Mesendoderm (in vitro differentiated cells): ENCODE data around the gene TMEM256.

ENCODE experiments used
- DNase-seq: peaks from one replicate; pipeline ENCODE4 v3.0.0; 2013
- H2AK5ac ChIP-seq: 2 replicates; pipeline ENCODE4 v1.6.1; 2013; ENCODE audit warnings: low read length, inconsistent platforms
- H2BK120ac ChIP-seq: 2 replicates; pipeline ENCODE4 v1.6.1; 2013; ENCODE audit warnings: low read depth, mild to moderate bottlenecking, low read length, moderate library complexity, mixed read lengths
- H2BK15ac ChIP-seq: replicated peaks from 2 replicates; pipeline ENCODE4 v1.6.1; 2013; ENCODE audit warnings: low read depth, mild to moderate bottlenecking, moderate library complexity
- H2BK5ac ChIP-seq: 2 replicates; pipeline ENCODE4 v1.6.1; 2013; ENCODE audit warnings: low read length, inconsistent platforms
- H3K18ac ChIP-seq: 2 replicates; pipeline ENCODE4 v1.6.1; 2013; ENCODE audit warnings: mild to moderate bottlenecking, low read length, mixed read lengths
- H3K23ac ChIP-seq: one replicate; pipeline ENCODE4 v1.6.1; 2013; ENCODE audit warnings: low read length
- H3K27ac ChIP-seq: 2 replicates; pipeline ENCODE4 v1.5.1; 2013; ENCODE audit warnings: low read depth, mild to moderate bottlenecking, inconsistent platforms, low read length, moderate library complexity
- H3K27me3 ChIP-seq: 2 replicates; pipeline ENCODE4 v1.6.1; 2013; ENCODE audit warnings: low read length, control low read depth, mild to moderate bottlenecking, inconsistent platforms; ENCODE audit not compliant: insufficient read depth, poor library complexity
- H3K36me3 ChIP-seq: 2 replicates; pipeline ENCODE4 v1.6.1; 2013; ENCODE audit warnings: low read length, inconsistent platforms; ENCODE audit not compliant: control insufficient read depth, insufficient read depth
- H3K4ac ChIP-seq: one replicate; pipeline ENCODE4 v1.6.1; 2013; ENCODE audit warnings: low read depth, mild to moderate bottlenecking, low read length, moderate library complexity
- H3K4me1 ChIP-seq: 2 replicates; pipeline ENCODE4 v1.6.1; 2013; ENCODE audit warnings: low read depth, low read length, inconsistent platforms; ENCODE audit not compliant: control insufficient read depth
- H3K4me2 ChIP-seq: 2 replicates; pipeline ENCODE4 v1.6.1; 2013; ENCODE audit warnings: low read length
- H3K4me3 ChIP-seq: 2 replicates; pipeline ENCODE4 v1.5.1; 2013; ENCODE audit warnings: mild to moderate bottlenecking, low read length
- H3K56ac ChIP-seq: one replicate; pipeline ENCODE4 v1.6.1; 2013; ENCODE audit warnings: low read length
- H3K79me1 ChIP-seq: 2 replicates; pipeline ENCODE4 v1.6.1; 2013; ENCODE audit warnings: low read length, inconsistent platforms
- H3K79me2 ChIP-seq: 2 replicates; pipeline ENCODE4 v1.6.1; 2013; ENCODE audit warnings: mild to moderate bottlenecking, low read length; ENCODE audit not compliant: control insufficient read depth, insufficient read depth
- H3K9ac ChIP-seq: 2 replicates; pipeline ENCODE4 v1.6.1; 2013; ENCODE audit warnings: low read length, inconsistent platforms
- H4K5ac ChIP-seq: one replicate; pipeline ENCODE4 v1.6.1; 2013; ENCODE audit warnings: low read length
- H4K8ac ChIP-seq: one replicate; pipeline ENCODE4 v1.6.1; 2013; ENCODE audit warnings: low read depth, mild to moderate bottlenecking, control low read depth, low read length, moderate library complexity
- WGBS: extraction: QIAGEN DNeasy Blood & Tissue Kit; methylation state at CpG from one replicate; pipeline ENCODE4 v1.1.7; 2013; ENCODE audit warnings: low lambda C conversion rate, missing lambda C conversion rate; ENCODE audit not compliant: insufficient coverage; ENCODE audit errors: extremely low coverage; 5-methylcytosine and 5-hydroxymethylcytosine counted together

Gene TMEM256

DNA sequence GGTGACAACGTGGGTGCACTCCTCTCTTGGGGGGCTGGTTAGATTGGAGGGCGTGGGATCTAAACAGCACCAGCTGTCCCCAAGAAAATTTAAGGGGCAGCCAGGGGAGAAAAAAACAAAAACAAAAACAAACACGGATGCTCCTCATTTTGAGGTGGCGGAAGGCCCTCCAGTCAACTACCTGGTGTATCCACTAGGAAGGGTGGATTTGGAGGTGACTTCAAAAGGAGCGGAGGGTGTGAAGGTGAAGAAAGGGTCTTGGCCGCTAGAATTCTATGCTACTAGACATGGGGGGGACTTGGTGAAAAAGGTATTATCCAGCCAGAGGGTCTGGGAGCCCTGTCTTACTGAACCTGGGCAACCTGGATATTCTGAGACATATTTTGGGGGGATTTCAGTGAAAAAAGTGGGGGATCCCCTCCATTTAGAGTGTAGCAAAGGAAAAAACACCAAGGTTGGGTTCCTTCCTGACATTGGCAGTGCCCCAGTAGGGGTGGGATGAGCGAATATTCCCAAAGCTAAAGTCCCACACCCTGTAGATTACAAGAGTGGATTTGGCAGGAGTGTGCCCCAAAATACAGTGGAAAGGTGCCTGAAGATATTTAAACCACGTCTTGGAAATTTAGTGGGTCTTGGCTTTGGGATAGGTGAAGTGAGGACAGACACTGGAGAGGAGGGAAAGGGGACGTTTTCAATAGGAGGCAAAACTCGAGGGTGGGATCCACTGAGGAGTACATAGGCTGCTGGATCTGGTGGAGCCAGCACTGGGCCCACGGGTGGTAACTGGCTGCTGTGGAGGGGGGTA lies 35.0 kb upstream of the TMEM256 start:
- Histone ChIP-seq H3K36me3 (no peaks in the 10 kb centered on the region), H3K27ac (no peak overlapping the region), H2BK5ac (no peak overlapping the region), H3K4me2 (peak overlapping the region; percentile 73), H3K79me1 (no peaks in the 10 kb centered on the region), H3K27me3 (peaks cover 9% of the 10 kb centered on the region), H3K9ac (peak overlapping the region; percentile 81), H3K18ac (no peak overlapping the region), H3K4ac (no peak overlapping the region), H3K79me2 (no peaks in the 10 kb centered on the region), H3K4me3 (peak overlapping the region; percentile 37), H3K4me1 (peaks cover 5% of the 10 kb centered on the region), H3K23ac (peak overlapping the region; percentile 91), H4K5ac (no peak overlapping the region), H4K8ac (no peak overlapping the region), H3K56ac (peak overlapping the region; percentile 90), H2AK5ac (no peak overlapping the region), H2BK15ac (no peak overlapping the region), H2BK120ac (no peak overlapping the region)
- no peak for DNase-seq
- no CpG with 5 or more reads among the region's 11 CpGs for WGBS

DNA sequence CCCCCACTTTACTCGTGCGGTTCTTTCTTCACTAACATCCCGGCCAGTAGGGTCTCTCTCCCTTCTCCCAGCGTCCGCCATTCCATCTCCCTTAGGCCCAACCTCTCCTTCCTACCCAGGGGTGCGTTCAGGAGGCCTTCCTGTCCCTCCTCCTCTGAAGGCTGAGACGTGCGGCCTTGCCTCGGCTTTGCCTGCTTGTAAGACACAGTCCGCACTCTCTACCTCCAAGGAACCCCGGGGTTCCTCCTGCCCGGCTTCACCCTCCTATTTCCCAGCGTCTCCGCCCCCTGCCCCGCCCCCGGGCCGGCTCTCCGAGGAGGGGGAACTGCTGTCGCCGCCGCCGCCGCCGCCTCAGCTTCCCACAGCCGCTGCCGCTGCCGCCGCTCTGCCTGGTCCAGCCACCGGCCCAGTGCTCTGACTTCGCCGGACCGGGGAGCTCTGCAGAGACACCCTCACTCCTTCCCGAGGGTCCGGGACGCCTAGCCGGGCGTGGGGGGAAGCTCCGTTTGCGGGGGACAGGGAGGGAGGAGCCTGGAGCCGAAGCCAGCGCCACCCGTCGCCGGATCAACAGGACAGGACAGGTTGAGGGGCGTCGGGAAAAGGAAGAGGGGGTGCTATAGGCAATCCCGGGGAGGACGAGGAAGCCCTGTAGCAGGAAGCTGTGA lies 34.2 kb upstream of the TMEM256 start:
- peak overlapping the region; percentile 39 for H3K4me3 ChIP-seq
- no peaks in the 10 kb centered on the region for H3K79me1 ChIP-seq
- peak overlapping the region; percentile 91 for H3K23ac ChIP-seq
- H3K4me2 ChIP-seq: peak overlapping the region; percentile 88
- H3K4me1 ChIP-seq: peaks cover 5% of the 10 kb centered on the region
- no peak overlapping the region for H4K5ac ChIP-seq
- H2BK15ac ChIP-seq: no peak overlapping the region
- H3K9ac ChIP-seq: peak overlapping the region; percentile 81
- no peak overlapping the region for H2BK5ac ChIP-seq
- H3K56ac ChIP-seq: peak overlapping the region; percentile 90
- no peak overlapping the region for H2AK5ac ChIP-seq
- DNase-seq: peak; percentile 59
- WGBS: no CpG with 5 or more reads among the region's 48 CpGs
- H3K4ac ChIP-seq: no peak overlapping the region
- peaks cover 9% of the 10 kb centered on the region for H3K27me3 ChIP-seq
- no peaks in the 10 kb centered on the region for H3K79me2 ChIP-seq
- no peak overlapping the region for H3K27ac ChIP-seq
- H4K8ac ChIP-seq: no peak overlapping the region
- H3K18ac ChIP-seq: no peak overlapping the region
- no peaks in the 10 kb centered on the region for H3K36me3 ChIP-seq
- H2BK120ac ChIP-seq: no peak overlapping the region

DNA sequence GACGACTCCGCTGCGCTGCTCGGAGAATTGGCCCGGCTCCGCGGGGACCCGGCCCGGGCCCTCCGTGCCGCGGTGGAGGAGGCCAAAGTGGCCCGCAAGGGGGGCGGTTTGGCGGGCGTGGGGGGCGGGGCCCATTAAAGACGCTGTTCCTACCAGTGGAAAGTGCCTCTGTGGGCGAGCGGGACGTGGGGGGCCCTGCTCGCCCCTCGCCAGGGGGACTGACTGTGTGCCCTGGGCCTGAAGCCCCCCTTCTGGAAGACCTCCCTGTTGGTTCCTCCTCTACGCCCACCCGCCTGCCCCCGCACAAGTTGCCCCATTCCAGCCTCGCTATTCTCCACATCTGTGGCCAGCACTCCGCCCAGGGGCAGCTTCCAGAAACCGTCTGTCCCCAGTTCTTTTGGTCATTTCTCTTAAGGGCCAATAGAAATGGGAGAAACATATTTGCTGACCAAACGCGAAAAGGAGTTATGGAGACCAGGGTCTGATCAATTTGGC lies 33.5 kb upstream of the TMEM256 start:
- Histone ChIP-seq H3K79me2 (no peaks in the 10 kb centered on the region), H3K4me3 (peak overlapping the region; percentile 39), H3K36me3 (no peaks in the 10 kb centered on the region), H3K4ac (peak overlapping the region; percentile 10), H2BK5ac (no peak overlapping the region), H3K4me1 (peaks cover 5% of the 10 kb centered on the region), H4K5ac (no peak overlapping the region), H3K79me1 (no peaks in the 10 kb centered on the region), H2BK120ac (no peak overlapping the region), H3K18ac (peak overlapping the region; percentile 8), H3K56ac (peak overlapping the region; percentile 84), H3K9ac (peak overlapping the region; percentile 73), H4K8ac (no peak overlapping the region), H3K27me3 (peaks cover 9% of the 10 kb centered on the region), H2BK15ac (no peak overlapping the region), H3K23ac (no peak overlapping the region), H3K4me2 (peak overlapping the region; percentile 88), H2AK5ac (no peak overlapping the region), H3K27ac (no peak overlapping the region)
- WGBS: no CpG with 5 or more reads among the region's 31 CpGs
- no peak for DNase-seq

DNA sequence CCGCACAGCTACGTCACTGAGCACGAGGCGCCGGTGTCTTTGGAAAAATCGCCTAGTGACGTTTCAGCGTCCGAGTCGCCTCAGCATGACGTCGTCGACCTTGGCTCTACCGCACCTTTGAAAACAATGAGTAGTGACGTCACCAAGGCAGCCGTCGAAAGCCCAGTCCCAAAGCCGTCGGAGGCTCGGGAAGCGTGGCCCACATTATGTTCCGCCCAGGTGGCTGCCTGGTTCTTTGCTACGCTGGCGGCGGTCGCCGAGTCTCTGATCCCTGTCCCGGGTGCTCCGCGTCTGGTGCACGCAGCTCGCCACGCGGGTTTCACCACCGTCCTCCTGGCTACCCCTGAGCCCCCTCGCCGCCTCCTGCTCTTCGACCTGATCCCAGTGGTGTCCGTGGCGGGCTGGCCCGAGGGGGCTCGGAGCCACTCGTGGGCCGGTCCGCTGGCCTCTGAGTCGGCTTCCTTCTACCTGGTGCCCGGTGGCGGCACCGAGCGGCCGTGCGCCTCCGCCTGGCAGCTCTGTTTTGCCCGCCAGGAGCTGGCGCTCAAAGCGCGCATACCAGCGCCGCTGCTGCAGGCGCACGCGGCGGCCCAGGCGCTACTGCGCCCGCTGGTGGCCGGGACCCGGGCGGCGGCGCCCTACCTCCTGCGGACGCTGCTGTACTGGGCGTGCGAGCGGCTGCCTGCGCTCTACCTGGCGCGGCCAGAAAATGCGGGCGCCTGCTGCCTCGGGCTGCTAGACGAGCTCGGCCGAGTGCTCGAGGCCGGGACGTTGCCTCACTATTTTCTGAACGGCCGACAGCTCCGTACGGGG lies 32.9 kb upstream of the TMEM256 start:
- Histone ChIP-seq H4K5ac (no peak overlapping the region), H3K4me3 (peak overlapping the region; percentile 23), H3K4ac (peak overlapping the region; percentile 63), H3K79me2 (no peaks in the 10 kb centered on the region), H3K18ac (peak overlapping the region; percentile 24), H3K36me3 (no peaks in the 10 kb centered on the region), H4K8ac (no peak overlapping the region), H2BK5ac (no peak overlapping the region), H3K4me1 (peaks cover 5% of the 10 kb centered on the region), H3K9ac (peak overlapping the region; percentile 73), H3K79me1 (no peaks in the 10 kb centered on the region), H3K23ac (no peak overlapping the region), H2BK15ac (no peak overlapping the region), H2AK5ac (no peak overlapping the region), H3K4me2 (peak overlapping the region; percentile 63), H3K27ac (no peak overlapping the region), H3K27me3 (peaks cover 9% of the 10 kb centered on the region), H2BK120ac (no peak overlapping the region), H3K56ac (peak overlapping the region; percentile 87)
- peak; percentile 95 for DNase-seq
- no CpG with 5 or more reads among the region's 92 CpGs for WGBS

DNA sequence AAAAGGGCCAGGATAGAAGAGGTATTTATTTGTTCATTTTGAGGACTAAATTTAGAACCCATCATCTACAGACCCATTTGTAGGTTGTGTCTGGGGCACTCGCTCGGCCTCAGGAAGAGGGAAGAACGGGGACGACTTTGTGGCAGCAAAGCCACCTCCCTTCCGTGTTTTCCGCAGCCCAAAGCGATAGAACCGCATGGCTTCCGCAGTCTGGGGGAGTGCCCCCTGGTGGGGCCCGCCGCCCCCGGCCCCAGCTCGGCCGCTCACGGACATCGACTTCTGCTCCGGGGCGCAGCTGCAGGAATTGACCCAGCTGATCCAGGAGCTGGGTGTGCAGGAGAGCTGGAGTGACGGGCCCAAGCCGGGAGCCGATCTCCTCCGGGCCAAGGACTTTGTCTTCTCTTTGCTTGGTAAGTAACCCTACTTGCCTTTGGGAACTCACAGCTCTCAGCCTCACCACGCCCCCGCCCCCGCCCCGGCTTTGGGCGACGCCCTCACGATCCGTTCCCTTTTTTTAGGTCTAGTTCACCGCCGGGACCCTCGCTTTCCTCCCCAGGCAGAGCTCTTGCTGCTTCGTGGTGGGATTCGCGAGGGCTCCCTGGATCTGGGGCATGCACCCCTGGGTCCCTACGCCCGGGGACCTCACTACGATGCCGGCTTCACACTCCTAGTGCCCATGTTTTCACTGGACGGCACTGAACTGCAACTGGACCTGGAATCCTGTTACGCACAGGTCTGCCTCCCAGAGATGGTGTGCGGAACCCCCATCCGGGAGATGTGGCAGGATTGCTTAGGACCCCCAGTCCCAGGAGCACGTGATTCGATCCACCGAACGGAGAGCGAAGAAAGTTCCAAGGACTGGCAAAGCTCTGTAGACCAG lies 32.0 kb upstream of the TMEM256 start:
- H3K4me3 ChIP-seq: peak overlapping the region; percentile 19
- H3K79me2 ChIP-seq: no peaks in the 10 kb centered on the region
- peaks cover 3% of the 10 kb centered on the region for H3K4me1 ChIP-seq
- H4K5ac ChIP-seq: no peak overlapping the region
- H2BK15ac ChIP-seq: no peak overlapping the region
- H3K56ac ChIP-seq: peak overlapping the region; percentile 87
- peak overlapping the region; percentile 24 for H3K27ac ChIP-seq
- peak; percentile 84 for DNase-seq
- H3K23ac ChIP-seq: no peak overlapping the region
- no peak overlapping the region for H2BK120ac ChIP-seq
- H2AK5ac ChIP-seq: no peak overlapping the region
- peaks cover 9% of the 10 kb centered on the region for H3K27me3 ChIP-seq
- no peaks in the 10 kb centered on the region for H3K79me1 ChIP-seq
- H3K9ac ChIP-seq: peak overlapping the region; percentile 73
- H3K4me2 ChIP-seq: peak overlapping the region; percentile 63
- H2BK5ac ChIP-seq: no peak overlapping the region
- no CpG with 5 or more reads among the region's 49 CpGs for WGBS
- H3K36me3 ChIP-seq: no peaks in the 10 kb centered on the region
- peak overlapping the region; percentile 62 for H3K18ac ChIP-seq
- no peak overlapping the region for H4K8ac ChIP-seq
- H3K4ac ChIP-seq: no peak overlapping the region
